OCI-M2 (cell line): ENCODE data around the gene SVEP1.
"Not testable (repeated sequence)": the region's sequence is repeated elsewhere in the genome, so short reads cannot be mapped to it uniquely, and the experiment has no call there.

ENCODE experiments used
- DNase-seq: peaks from one replicate; lab custom pipeline; 2025; ENCODE audit not compliant: unreplicated experiment; lab: John Stamatoyannopoulos, UW

SVEP1 gene

GRCh38 chr9:110383491-110383890 lies 196.1 kb downstream of the SVEP1 start:
- no peak for DNase-seq

- DNase-seq: no peak
These were observed 196.8 kb downstream of the SVEP1 start for GRCh38 chr9:110382731-110383130.

GRCh38 chr9:110371411-110372007 lies 208.0 kb downstream of the SVEP1 start:
- DNase-seq: no peak

GRCh38 chr9:110370315-110370714 lies 209.2 kb downstream of the SVEP1 start:
- no peak for DNase-seq

GRCh38 chr9:110364451-110364850 lies 215.1 kb downstream of the SVEP1 start:
- DNase-seq: no peak

- DNase-seq: not testable (repeated sequence)
These were observed 220.5 kb downstream of the SVEP1 start for GRCh38 chr9:110358992-110359391.

GRCh38 chr9:110357505-110357904 lies 222.0 kb downstream of the SVEP1 start:
- DNase-seq: no peak

GRCh38 chr9:110356639-110357395 lies 222.7 kb downstream of the SVEP1 start:
- no peak for DNase-seq

- no peak for DNase-seq
These were observed 223.6 kb downstream of the SVEP1 start for GRCh38 chr9:110355911-110356310.

- no peak for DNase-seq
These were observed 228.5 kb downstream of the SVEP1 start for GRCh38 chr9:110351009-110351467.

GRCh38 chr9:110346325-110346724 lies 233.2 kb downstream of the SVEP1 start:
- DNase-seq: no peak

GRCh38 chr9:110344821-110345220 lies 234.7 kb downstream of the SVEP1 start:
- no peak for DNase-seq

- no peak for DNase-seq
These were observed 236.0 kb downstream of the SVEP1 start for GRCh38 chr9:110343551-110343950.

- no peak for DNase-seq
These were observed 239.2 kb downstream of the SVEP1 start for GRCh38 chr9:110340306-110340705.

GRCh38 chr9:110338143-110338542 lies 241.4 kb downstream of the SVEP1 start:
- no peak for DNase-seq

GRCh38 chr9:110337727-110338126 lies 241.8 kb downstream of the SVEP1 start, which contains the start of gene TXNDC8:
Gene TXNDC8, minus strand, starts transcription at chr9:110337863.
- DNase-seq: no peak

- no peak for DNase-seq
These were observed 243.2 kb downstream of the SVEP1 start for GRCh38 chr9:110336363-110336762.

- DNase-seq: no peak
These were observed 244.7 kb downstream of the SVEP1 start for GRCh38 chr9:110334871-110335270.

GRCh38 chr9:110334183-110334582 lies 245.4 kb downstream of the SVEP1 start:
- DNase-seq: no peak

- DNase-seq: no peak
These were observed 246.8 kb downstream of the SVEP1 start for GRCh38 chr9:110332766-110333165.

- no peak for DNase-seq
These were observed 248.9 kb downstream of the SVEP1 start for GRCh38 chr9:110330484-110331105.

- DNase-seq: no peak
These were observed 249.8 kb downstream of the SVEP1 start for GRCh38 chr9:110329639-110330230.
